Measurements from ENCODE around the gene NIPA2.
A peak's percentile ranks its signal among the peaks of the same experiment; 100 is the strongest.

NIPA2 gene

DNA sequence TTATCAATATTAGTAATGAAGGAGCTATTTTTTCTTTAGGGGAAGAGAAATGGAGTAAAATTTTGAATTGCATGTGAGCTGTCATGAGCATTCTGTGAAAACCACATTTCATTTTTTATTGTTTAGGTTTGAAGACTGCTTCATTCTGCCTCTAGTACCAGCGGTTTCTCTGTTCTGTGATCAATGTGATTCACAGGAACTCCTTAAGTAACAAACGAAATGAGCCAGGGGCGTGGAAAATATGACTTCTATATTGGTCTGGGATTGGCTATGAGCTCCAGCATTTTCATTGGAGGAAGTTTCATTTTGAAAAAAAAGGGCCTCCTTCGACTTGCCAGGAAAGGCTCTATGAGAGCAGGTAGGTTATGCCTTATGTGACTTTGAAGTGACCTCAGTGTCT lies 13.0 kb downstream of the NIPA2 start:
- POLR2A ChIA-PET: no interaction called here
- TF ChIP-seq ZNF514 (tag by site-specific recombination; IDR thresholded peaks at IDR 0.05) (no peak), ZNF654 (tag by site-specific recombination; IDR thresholded peaks at IDR 0.05; ENCODE audit: low read depth) (no peak), MEIS1 (CRISPR knock-in tag; IDR thresholded peaks at IDR 0.05; ENCODE audit: borderline replicate concordance) (no peak), ZNF777 (tag by site-specific recombination; IDR thresholded peaks at IDR 0.05; ENCODE audit: borderline replicate concordance) (no peak), PRDM1 (tag by site-specific recombination; IDR thresholded peaks at IDR 0.05) (no peak), SALL2 (tag by site-specific recombination; IDR thresholded peaks at IDR 0.05; ENCODE audit: borderline replicate concordance) (no peak), ZSCAN30 (tag by site-specific recombination; IDR thresholded peaks at IDR 0.05) (no peak), ZNF416 (tag by site-specific recombination; IDR thresholded peaks at IDR 0.05) (no peak), ZNF221 (tag by site-specific recombination; IDR thresholded peaks at IDR 0.05; ENCODE audit: borderline replicate concordance) (no peak)
- TF ChIP-seq, protein P1, sequence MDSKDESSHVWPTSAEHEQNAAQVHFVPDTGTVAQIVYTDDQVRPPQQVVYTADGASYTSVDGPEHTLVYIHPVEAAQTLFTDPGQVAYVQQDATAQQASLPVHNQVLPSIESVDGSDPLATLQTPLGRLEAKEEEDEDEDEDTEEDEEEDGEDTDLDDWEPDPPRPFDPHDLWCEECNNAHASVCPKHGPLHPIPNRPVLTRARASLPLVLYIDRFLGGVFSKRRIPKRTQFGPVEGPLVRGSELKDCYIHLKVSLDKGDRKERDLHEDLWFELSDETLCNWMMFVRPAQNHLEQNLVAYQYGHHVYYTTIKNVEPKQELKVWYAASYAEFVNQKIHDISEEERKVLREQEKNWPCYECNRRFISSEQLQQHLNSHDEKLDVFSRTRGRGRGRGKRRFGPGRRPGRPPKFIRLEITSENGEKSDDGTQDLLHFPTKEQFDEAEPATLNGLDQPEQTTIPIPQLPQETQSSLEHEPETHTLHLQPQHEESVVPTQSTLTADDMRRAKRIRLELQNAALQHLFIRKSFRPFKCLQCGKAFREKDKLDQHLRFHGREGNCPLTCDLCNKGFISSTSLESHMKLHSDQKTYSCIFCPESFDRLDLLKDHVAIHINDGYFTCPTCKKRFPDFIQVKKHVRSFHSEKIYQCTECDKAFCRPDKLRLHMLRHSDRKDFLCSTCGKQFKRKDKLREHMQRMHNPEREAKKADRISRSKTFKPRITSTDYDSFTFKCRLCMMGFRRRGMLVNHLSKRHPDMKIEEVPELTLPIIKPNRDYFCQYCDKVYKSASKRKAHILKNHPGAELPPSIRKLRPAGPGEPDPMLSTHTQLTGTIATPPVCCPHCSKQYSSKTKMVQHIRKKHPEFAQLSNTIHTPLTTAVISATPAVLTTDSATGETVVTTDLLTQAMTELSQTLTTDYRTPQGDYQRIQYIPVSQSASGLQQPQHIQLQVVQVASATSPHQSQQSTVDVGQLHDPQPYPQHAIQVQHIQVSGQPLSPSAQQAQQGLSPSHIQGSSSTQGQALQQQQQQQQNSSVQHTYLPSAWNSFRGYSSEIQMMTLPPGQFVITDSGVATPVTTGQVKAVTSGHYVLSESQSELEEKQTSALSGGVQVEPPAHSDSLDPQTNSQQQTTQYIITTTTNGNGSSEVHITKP (tag by site-specific recombination; IDR thresholded peaks at IDR 0.05): no peak
- TF ChIP-seq, protein P2, sequence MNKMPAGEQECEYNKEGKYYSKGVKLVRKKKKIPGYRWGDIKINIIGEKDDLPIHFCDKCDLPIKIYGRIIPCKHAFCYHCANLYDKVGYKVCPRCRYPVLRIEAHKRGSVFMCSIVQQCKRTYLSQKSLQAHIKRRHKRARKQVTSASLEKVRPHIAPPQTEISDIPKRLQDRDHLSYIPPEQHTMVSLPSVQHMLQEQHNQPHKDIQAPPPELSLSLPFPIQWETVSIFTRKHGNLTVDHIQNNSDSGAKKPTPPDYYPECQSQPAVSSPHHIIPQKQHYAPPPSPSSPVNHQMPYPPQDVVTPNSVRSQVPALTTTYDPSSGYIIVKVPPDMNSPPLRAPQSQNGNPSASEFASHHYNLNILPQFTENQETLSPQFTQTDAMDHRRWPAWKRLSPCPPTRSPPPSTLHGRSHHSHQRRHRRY (tag by site-specific recombination; IDR thresholded peaks at IDR 0.05): no peak
- TF ChIP-seq, protein P3, sequence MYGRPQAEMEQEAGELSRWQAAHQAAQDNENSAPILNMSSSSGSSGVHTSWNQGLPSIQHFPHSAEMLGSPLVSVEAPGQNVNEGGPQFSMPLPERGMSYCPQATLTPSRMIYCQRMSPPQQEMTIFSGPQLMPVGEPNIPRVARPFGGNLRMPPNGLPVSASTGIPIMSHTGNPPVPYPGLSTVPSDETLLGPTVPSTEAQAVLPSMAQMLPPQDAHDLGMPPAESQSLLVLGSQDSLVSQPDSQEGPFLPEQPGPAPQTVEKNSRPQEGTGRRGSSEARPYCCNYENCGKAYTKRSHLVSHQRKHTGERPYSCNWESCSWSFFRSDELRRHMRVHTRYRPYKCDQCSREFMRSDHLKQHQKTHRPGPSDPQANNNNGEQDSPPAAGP (tag by site-specific recombination; IDR thresholded peaks at IDR 0.05): no peak
- TF ChIP-seq, protein P4, sequence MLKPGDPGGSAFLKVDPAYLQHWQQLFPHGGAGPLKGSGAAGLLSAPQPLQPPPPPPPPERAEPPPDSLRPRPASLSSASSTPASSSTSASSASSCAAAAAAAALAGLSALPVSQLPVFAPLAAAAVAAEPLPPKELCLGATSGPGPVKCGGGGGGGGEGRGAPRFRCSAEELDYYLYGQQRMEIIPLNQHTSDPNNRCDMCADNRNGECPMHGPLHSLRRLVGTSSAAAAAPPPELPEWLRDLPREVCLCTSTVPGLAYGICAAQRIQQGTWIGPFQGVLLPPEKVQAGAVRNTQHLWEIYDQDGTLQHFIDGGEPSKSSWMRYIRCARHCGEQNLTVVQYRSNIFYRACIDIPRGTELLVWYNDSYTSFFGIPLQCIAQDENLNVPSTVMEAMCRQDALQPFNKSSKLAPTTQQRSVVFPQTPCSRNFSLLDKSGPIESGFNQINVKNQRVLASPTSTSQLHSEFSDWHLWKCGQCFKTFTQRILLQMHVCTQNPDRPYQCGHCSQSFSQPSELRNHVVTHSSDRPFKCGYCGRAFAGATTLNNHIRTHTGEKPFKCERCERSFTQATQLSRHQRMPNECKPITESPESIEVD (tag by site-specific recombination; IDR thresholded peaks at IDR 0.05): no peak
- Histone ChIP-seq H3K4me1 (ENCODE audit: control insufficient read depth, insufficient read depth, low read length) (no peaks in the 10 kb centered on the region), H3K36me3 (ENCODE audit: control insufficient read depth in 2 of 2, insufficient read depth in 1 of 2, low read length in 2 of 2) (peaks cover 19 to 70% of the 10 kb centered on the region in 2 experiments), H3K9me3 (ENCODE audit: control insufficient read depth, insufficient read depth, low read depth, low read length) (no peaks in the 10 kb centered on the region), H3K4me3 (ENCODE audit: low read depth, low read length) (no peak overlapping the region), H3K27ac (ENCODE audit: extremely low read depth, low read depth, low read length) (no peak overlapping the region)
- CTCF ChIA-PET: interaction anchor here (0.6 kb wide), 1 partner anchor 56 kb away, joined by 4 read pairs; no protein-coding TSS in a partner anchor

DNA sequence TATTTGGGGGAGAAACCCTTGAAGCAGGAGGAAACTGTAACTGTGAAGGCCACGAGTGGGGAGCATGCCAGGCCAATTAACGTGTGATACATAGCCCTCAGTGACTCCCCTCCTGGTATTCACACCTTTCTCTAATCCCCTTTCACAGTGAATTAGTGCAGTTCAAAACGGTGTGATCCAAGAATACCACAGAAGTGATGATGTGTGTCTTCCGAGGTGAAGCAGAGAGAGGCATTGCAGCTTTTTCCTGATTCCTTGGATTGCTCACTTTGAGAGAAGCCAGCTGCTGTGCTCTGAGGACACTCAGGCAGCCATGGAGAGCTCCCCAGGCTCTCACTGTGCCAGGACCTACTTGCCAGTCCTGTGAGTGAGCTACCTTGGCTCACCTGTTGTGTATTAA lies 17.3 kb downstream of the NIPA2 start:
- TF ChIP-seq FEZF1 (tag by site-specific recombination; IDR thresholded peaks at IDR 0.05) (0 out of 2 replicates have a peak, but pooled peaks have one; percentile 5), KLF9 (tag by site-specific recombination; IDR thresholded peaks at IDR 0.05; ENCODE audit: low read depth) (no peak)
- Histone ChIP-seq H3K36me3 (ENCODE audit: control insufficient read depth in 2 of 2, insufficient read depth in 1 of 2, low read length in 2 of 2) (peaks cover 8 to 60% of the 10 kb centered on the region in 2 experiments), H3K4me1 (ENCODE audit: control insufficient read depth, insufficient read depth, low read length) (no peaks in the 10 kb centered on the region), H3K9me3 (ENCODE audit: control insufficient read depth, insufficient read depth, low read depth, low read length) (no peaks in the 10 kb centered on the region), H3K4me3 (ENCODE audit: low read depth, low read length) (no peak overlapping the region), H3K27ac (ENCODE audit: extremely low read depth, low read depth, low read length) (no peak overlapping the region)
- POLR2A ChIA-PET: interaction anchor here (1.0 kb wide), 1 partner anchor 9 kb away, joined by 3 read pairs; no protein-coding TSS in a partner anchor
- CTCF ChIA-PET: interaction anchor here (0.7 kb wide), 1 partner anchor 64 kb away, joined by 6 read pairs; no protein-coding TSS in a partner anchor
